Keratinocyte (primary cell): ENCODE results near the gene CACFD1. TPM values are rescaled to one million over a fixed set of nuclear protein-coding genes. Genes with fewer than 3 reads are reported as not detected.

Source experiments
- DNase-seq: peaks from one replicate; pipeline ENCODE4 v3.0.0-alpha.2; 2011; ENCODE audit warnings: low read depth, missing footprints, low spot score
- FAIRE-seq: peaks from 2 replicates; lab custom pipeline; 2011; peaks lifted over from hg19 to GRCh38; lab: Jason Lieb, UNC
- H2AFZ ChIP-seq: 2 replicates; pipeline ENCODE4 v1.6.0; 2012; ENCODE audit warnings: low read length, control low read depth, inconsistent platforms; ENCODE audit not compliant: control insufficient read depth
- H3K27ac ChIP-seq: 2 replicates; pipeline ENCODE4 v1.5.1; 2011; ENCODE audit warnings: low read length; ENCODE audit not compliant: control insufficient read depth, insufficient read depth
- H3K27me3 ChIP-seq: 3 replicates; pipeline ENCODE4 v1.6.0; 2011; ENCODE audit warnings: low read length; ENCODE audit not compliant: control insufficient read depth, insufficient read depth; ENCODE audit errors: extremely low read depth
- H3K36me3 ChIP-seq, 2 experiments: 2 replicates in 1 of 2; 3 replicates in 1 of 2; pipeline ENCODE4 v1.5.1; 2011; ENCODE audit warnings: low read length in 2 of 2, mild to moderate bottlenecking in 1 of 2; ENCODE audit not compliant: control insufficient read depth in 2 of 2, insufficient read depth in 2 of 2; ENCODE audit errors: extremely low read depth in 1 of 2
- H3K4me1 ChIP-seq: 3 replicates; pipeline ENCODE4 v1.5.1; 2011; ENCODE audit warnings: low read length; ENCODE audit not compliant: control insufficient read depth, insufficient read depth; ENCODE audit errors: extremely low read depth
- H3K4me2 ChIP-seq: 3 replicates; pipeline ENCODE4 v1.6.0; 2011; ENCODE audit warnings: low read depth, low read length; ENCODE audit not compliant: control insufficient read depth, insufficient read depth; ENCODE audit errors: extremely low read depth
- H3K4me3 ChIP-seq, 3 experiments: fragments of 200-600 bp in 1 of 3; sonication (generic) in 1 of 3; 2 replicates in 2 of 3; 3 replicates in 1 of 3; pipeline ENCODE4 v1.5.1; 2011 to 2016; ENCODE audit warnings: low read length in 3 of 3, mild to moderate bottlenecking in 3 of 3, control low read depth in 2 of 3, inconsistent platforms in 1 of 3, low read depth in 1 of 3, mixed read lengths in 1 of 3, mixed run types in 1 of 3, moderate library complexity in 1 of 3; ENCODE audit not compliant: control insufficient read depth in 2 of 3, insufficient read depth in 2 of 3; ENCODE audit errors: extremely low read depth in 1 of 3
- H3K79me2 ChIP-seq: 2 replicates; pipeline ENCODE4 v1.6.0; 2012; ENCODE audit warnings: low read length; ENCODE audit not compliant: control insufficient read depth, insufficient read depth
- H3K9ac ChIP-seq: 3 replicates; pipeline ENCODE4 v1.6.0; 2011; ENCODE audit warnings: low read length; ENCODE audit not compliant: control insufficient read depth, insufficient read depth; ENCODE audit errors: extremely low read depth
- H3K9me1 ChIP-seq: 3 replicates; pipeline ENCODE4 v1.6.0; 2011; ENCODE audit warnings: low read length; ENCODE audit not compliant: control insufficient read depth, insufficient read depth; ENCODE audit errors: extremely low read depth
- H3K9me3 ChIP-seq: 2 replicates; pipeline ENCODE4 v1.5.1; 2012; ENCODE audit warnings: low read depth, low read length; ENCODE audit not compliant: control insufficient read depth
- H4K20me1 ChIP-seq: 3 replicates; pipeline ENCODE4 v1.6.0; 2011; ENCODE audit warnings: low read length; ENCODE audit not compliant: control insufficient read depth, insufficient read depth; ENCODE audit errors: extremely low read depth
- EZH2 ChIP-seq: IDR thresholded peaks from one replicate; pipeline ENCODE4 v1.6.1; 2012; ENCODE audit warnings: inconsistent platforms, mild to moderate bottlenecking, low read length, moderate library complexity
- dilution Hi-C: fragments of 300-500 bp; cut with MboI; formaldehyde crosslinking; loops from one replicate; pipeline ENCODE4 v1.7.0; 2020; ENCODE audit warnings: low sequenced_read_pairs; ENCODE audit not compliant: extremely low pct_ligation_motif_present
- polyA plus RNA-seq, 5 experiments: library from polyadenylated mRNA; depleted of rRNA in 3 of 5; stranded (reverse) in 3 of 5; stranded (forward) in 1 of 5; unstranded in 1 of 5; fragments of >200 nt; gene quantifications; 1 replicate in 1 of 5; 2 replicates in 3 of 5; 3 replicates in 1 of 5; pipeline versions ENCODE4 v1.2.1 to v1.2.3, GENCODE V29; 2011 to 2012; ENCODE audit warnings: missing spikeins in 2 of 5, low read depth in 1 of 5, low replicate concordance in 1 of 5
- TF ChIP-seq, protein P1 (sequence below), 3 experiments: IDR thresholded peaks in 1 of 3; conservative IDR thresholded peaks in 1 of 3; optimal IDR thresholded peaks in 1 of 3; 2 replicates in 2 of 3; 3 replicates in 1 of 3; pipeline versions ENCODE3 to v1.5.1; 2011; ENCODE audit warnings: low read length in 3 of 3, mild to moderate bottlenecking in 3 of 3, moderate library complexity in 2 of 3, control low read depth in 1 of 3, inconsistent platforms in 1 of 3; ENCODE audit not compliant: insufficient read depth in 2 of 3; ENCODE audit errors: extremely low read depth in 1 of 3

CACFD1 gene
- polyA plus RNA-seq, 1 donor (not counting 4 experiments of a cell fraction or from before 2014, with no cell fraction given), result 3.4 TPM

DNA sequence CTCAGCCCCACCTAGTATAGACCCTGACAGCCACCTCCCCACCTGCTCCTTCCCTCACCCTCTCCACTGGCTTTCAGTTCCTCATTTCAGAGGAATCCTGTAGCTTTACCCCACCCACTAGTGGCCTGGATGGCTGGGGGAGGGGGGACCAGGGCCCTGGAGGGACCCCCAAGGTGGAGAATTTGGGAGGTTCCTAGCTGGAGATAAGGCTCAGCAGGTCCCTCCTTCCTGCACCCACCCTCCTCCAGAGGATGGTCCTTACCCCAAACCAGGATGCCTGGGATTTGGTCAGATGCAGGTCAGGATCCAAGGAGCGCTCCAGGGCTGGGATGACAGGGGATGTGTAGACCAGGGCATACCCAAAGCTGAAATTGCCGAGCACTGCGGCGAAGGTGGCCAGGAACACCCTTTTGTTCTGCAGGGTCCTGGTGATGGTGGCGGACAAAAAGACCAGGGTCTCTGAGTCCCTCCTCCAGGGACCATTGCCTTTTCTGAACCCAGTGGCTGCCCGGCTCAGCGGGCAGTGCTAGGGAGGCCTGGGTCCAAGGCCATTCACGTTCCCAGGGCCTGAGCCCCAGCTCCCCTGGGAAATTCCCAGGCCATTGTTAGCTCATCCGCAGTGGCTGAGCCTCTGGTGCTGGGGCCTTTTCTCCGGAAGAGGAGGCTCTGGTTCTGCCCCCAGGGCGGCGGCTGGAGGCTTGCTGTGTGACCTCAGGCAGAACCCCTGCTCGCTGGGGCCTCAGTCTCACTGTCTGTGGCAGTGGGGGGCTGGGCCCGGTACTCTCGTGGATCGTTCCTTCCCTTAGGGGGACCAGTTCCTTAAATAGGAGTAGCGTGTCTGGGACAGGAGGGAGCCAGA is 18.4 kb downstream of the CACFD1 start:
- Histone ChIP-seq H3K9me3 (no peaks in the 10 kb centered on the region), H3K9me1 (peaks cover 3% of the 10 kb centered on the region), H3K4me3 (peak overlapping the region; percentile 74 to 86 (median 84)), H3K4me2 (peak overlapping the region; percentile 92), H3K9ac (peak overlapping the region; percentile 89), H3K36me3 (peaks cover 21 to 28% of the 10 kb centered on the region in 2 experiments), H2AFZ (peak overlapping the region; percentile 53), H4K20me1 (peaks cover 3% of the 10 kb centered on the region), H3K79me2 (peaks cover 23% of the 10 kb centered on the region), H3K4me1 (peaks cover 21% of the 10 kb centered on the region), H3K27me3 (no peaks in the 10 kb centered on the region), H3K27ac (peak overlapping the region; percentile 60)
- FAIRE-seq (no peak), DNase-seq (no peak)
- TF ChIP-seq, protein P1, sequence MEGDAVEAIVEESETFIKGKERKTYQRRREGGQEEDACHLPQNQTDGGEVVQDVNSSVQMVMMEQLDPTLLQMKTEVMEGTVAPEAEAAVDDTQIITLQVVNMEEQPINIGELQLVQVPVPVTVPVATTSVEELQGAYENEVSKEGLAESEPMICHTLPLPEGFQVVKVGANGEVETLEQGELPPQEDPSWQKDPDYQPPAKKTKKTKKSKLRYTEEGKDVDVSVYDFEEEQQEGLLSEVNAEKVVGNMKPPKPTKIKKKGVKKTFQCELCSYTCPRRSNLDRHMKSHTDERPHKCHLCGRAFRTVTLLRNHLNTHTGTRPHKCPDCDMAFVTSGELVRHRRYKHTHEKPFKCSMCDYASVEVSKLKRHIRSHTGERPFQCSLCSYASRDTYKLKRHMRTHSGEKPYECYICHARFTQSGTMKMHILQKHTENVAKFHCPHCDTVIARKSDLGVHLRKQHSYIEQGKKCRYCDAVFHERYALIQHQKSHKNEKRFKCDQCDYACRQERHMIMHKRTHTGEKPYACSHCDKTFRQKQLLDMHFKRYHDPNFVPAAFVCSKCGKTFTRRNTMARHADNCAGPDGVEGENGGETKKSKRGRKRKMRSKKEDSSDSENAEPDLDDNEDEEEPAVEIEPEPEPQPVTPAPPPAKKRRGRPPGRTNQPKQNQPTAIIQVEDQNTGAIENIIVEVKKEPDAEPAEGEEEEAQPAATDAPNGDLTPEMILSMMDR (optimal IDR thresholded peaks at IDR 0.05 in 1 of 3, IDR thresholded peaks at IDR 0.05 in 1 of 3, conservative IDR thresholded peaks at IDR 0.05 in 1 of 3; ENCODE audit: extremely low read depth in 1 of 3, insufficient read depth in 2 of 3, low read length in 3 of 3), result no peak
- dilution Hi-C loops, result no loop called here

DNA sequence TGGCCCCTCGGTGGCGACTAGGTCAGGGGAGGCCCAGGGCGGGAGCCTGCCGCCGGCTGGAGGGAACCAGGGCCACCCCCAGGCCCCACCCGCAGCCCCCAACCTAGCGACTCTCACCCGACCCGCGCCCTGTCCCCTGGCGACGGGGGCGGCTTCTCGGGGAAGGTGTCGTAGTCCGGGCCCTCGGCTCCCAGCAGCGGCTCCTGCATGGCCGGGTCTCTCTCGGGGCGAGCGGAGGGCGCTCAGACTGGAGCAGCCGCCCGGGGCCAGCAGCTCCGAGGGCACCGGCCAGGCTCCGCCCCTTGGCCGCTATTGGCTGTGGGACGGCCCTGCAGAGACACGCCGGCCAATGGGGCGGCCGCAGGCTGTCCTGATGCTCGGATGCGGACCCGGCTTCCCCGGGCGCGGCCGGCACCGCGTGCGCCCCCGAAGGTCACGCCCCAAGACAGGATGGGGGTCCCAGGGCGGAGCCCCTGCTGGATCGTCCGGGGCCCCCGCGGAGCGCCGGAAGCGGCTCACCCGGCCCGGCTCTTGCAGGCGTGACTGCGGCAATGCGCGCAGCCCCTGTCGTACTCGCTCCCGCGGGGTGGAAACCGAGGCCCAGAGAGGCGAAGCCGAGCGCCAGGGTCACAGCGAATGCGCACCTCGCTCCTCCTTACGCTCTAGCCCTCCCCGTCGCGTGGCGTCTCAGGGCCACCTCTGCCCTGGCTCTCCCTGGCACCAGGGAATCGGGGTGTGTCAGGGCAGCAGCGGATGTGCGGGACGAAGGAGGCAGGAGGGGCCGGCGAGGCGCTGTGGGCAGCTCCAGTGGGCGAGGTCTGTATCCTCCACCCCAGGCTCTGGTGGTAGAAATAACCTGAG is 19.3 kb downstream of the CACFD1 start, which contains the start of gene SLC2A6:
SLC2A6 (minus strand) TSS at position 249 of the 861 bp plus-strand sequence; CDS start at position 209, 40 bp downstream.
- peak within 1 kb of the TSS; percentile 92 for H3K4me2 ChIP-seq
- H3K9ac ChIP-seq, result peak within 1 kb of the TSS; percentile 89
- DNase-seq (peak; percentile 30), FAIRE-seq (peak; percentile 41)
- H3K79me2 ChIP-seq, result peaks cover 23% of the 10 kb centered on the region
- peak within 1 kb of the TSS; percentile 97 for H2AFZ ChIP-seq
- peak within 1 kb of the TSS; percentile 74 to 86 (median 84) for H3K4me3 ChIP-seq
- H3K4me1 ChIP-seq, result peaks cover 21% of the 10 kb centered on the region
- dilution Hi-C loops, result no loop called here
- H3K36me3 ChIP-seq, result peaks cover 13 to 21% of the 10 kb centered on the region in 2 experiments
- peaks cover 3% of the 10 kb centered on the region for H3K27me3 ChIP-seq
- H3K27ac ChIP-seq, result peak within 1 kb of the TSS; percentile 60
- TF ChIP-seq, protein P1 (optimal IDR thresholded peaks at IDR 0.05 in 1 of 3, IDR thresholded peaks at IDR 0.05 in 1 of 3, conservative IDR thresholded peaks at IDR 0.05 in 1 of 3; ENCODE audit: extremely low read depth in 1 of 3, insufficient read depth in 2 of 3, low read length in 3 of 3), result no peak
- no peak for TF ChIP-seq EZH2
- no peaks in the 10 kb centered on the region for H3K9me3 ChIP-seq
- H3K9me1 ChIP-seq, result peaks cover 3% of the 10 kb centered on the region
- H4K20me1 ChIP-seq, result peaks cover 3% of the 10 kb centered on the region
